ENCODE measurements around the gene SLC4A11.
A peak's percentile ranks its signal among the peaks of the same experiment; 100 is the strongest.
"Not testable (repeated sequence)": the region's sequence is repeated elsewhere in the genome, so short reads cannot be mapped to it uniquely, and the experiment has no call there.

SLC4A11 gene

GRCh38 chr20:3229158-3229557 lies 9.8 kb downstream of the SLC4A11 start:
- DNase-seq (ENCODE audit: low read depth in 2 of 3, low spot score in 1 of 3), result no peak

GRCh38 chr20:3228750-3229032 lies 10.3 kb downstream of the SLC4A11 start:
- no peak for DNase-seq (ENCODE audit: low read depth in 2 of 3, low spot score in 1 of 3)

- no peak for DNase-seq (ENCODE audit: low read depth in 2 of 3, low spot score in 1 of 3)
These were observed 10.8 kb downstream of the SLC4A11 start for GRCh38 chr20:3227936-3228749.

GRCh38 chr20:3227506-3227905 lies 11.5 kb downstream of the SLC4A11 start:
- no peak for DNase-seq (ENCODE audit: low read depth in 2 of 3, low spot score in 1 of 3)

- DNase-seq (ENCODE audit: low read depth in 2 of 3, low spot score in 1 of 3), result no peak
These were observed 12.1 kb downstream of the SLC4A11 start for GRCh38 chr20:3226864-3227263.

GRCh38 chr20:3226093-3226492 lies 12.9 kb downstream of the SLC4A11 start:
- no peak for DNase-seq (ENCODE audit: low read depth in 2 of 3, low spot score in 1 of 3)

- no peak for DNase-seq (ENCODE audit: low read depth in 2 of 3, low spot score in 1 of 3)
These were observed 14.1 kb downstream of the SLC4A11 start for GRCh38 chr20:3224681-3225421.

- DNase-seq (ENCODE audit: low read depth in 2 of 3, low spot score in 1 of 3), result no peak
These were observed 14.9 kb downstream of the SLC4A11 start for GRCh38 chr20:3223994-3224680.

GRCh38 chr20:3223651-3223993 lies 15.4 kb downstream of the SLC4A11 start:
- DNase-seq (ENCODE audit: low read depth in 2 of 3, low spot score in 1 of 3), result no peak

- DNase-seq (ENCODE audit: low read depth in 2 of 3, low spot score in 1 of 3), result no peak
These were observed 16.1 kb downstream of the SLC4A11 start for GRCh38 chr20:3222635-3223600.

GRCh38 chr20:3221398-3222226 lies 17.4 kb downstream of the SLC4A11 start:
- DNase-seq (ENCODE audit: low read depth in 2 of 3, low spot score in 1 of 3), result no peak

- DNase-seq (ENCODE audit: low read depth in 2 of 3, low spot score in 1 of 3), result peak; percentile 60 to 74 (median 72)
These were observed 20.5 kb downstream of the SLC4A11 start for GRCh38 chr20:3218307-3218988.

- not testable (repeated sequence) for DNase-seq (ENCODE audit: low read depth in 2 of 3, low spot score in 1 of 3)
These were observed 23.6 kb downstream of the SLC4A11 start for GRCh38 chr20:3215359-3215917.

GRCh38 chr20:3213226-3213625 lies 25.8 kb downstream of the SLC4A11 start:
- no peak for DNase-seq (ENCODE audit: low read depth in 2 of 3, low spot score in 1 of 3)

- no peak for DNase-seq (ENCODE audit: low read depth in 2 of 3, low spot score in 1 of 3)
These were observed 28.6 kb downstream of the SLC4A11 start for GRCh38 chr20:3210346-3210745.

GRCh38 chr20:3209946-3210317 lies 29.1 kb downstream of the SLC4A11 start:
- no peak for DNase-seq (ENCODE audit: low read depth in 2 of 3, low spot score in 1 of 3)

GRCh38 chr20:3209257-3209945 lies 29.6 kb downstream of the SLC4A11 start, which contains the start of gene ITPA:
Gene ITPA, plus strand, starts transcription at chr20:3209498. Its CDS starts 54 bp downstream, at chr20:3209552.
- peak; percentile 31 to 61 (median 40) for DNase-seq (ENCODE audit: low read depth in 2 of 3, low spot score in 1 of 3)

- DNase-seq (ENCODE audit: low read depth in 2 of 3, low spot score in 1 of 3), result no peak
These were observed 30.2 kb downstream of the SLC4A11 start for GRCh38 chr20:3208786-3209256.
